Right ventricle myocardium superior (tissue), 1 donor: ENCODE measurements around the gene RGMA. TPM values are rescaled to one million over a fixed set of nuclear protein-coding genes. Genes with fewer than 3 reads are reported as not detected.
"Not testable (repeated sequence)": the region's sequence is repeated elsewhere in the genome, so short reads cannot be mapped to it uniquely, and the experiment has no call there.

Source experiments
- ATAC-seq: fragments of 200-7000 bp; cut with Tn5 transposase; one replicate; pipeline ENCODE4 v1.9.1; 2020; ENCODE audit warnings: mild to moderate bottlenecking; ENCODE audit not compliant: poor library complexity
- DNase-seq: peaks from one replicate; pipeline ENCODE4 v3.0.0-alpha.2; 2020
- intact Hi-C: fragments of 100-400 bp; cut with DNase I; formaldehyde crosslinking; loops from one replicate; pipeline ENCODE4 v1.11.2; 2022
- total RNA-seq: library from RNA; stranded (reverse); fragmentation: NEBNext Ultra II Directional; extraction: Animal tissue kit (Norgen Biotek cat#: 25700); gene quantifications from one replicate; pipeline ENCODE4 v1.2.1, GENCODE V29; 2021
- donor health status: DM: no; HTN: yes; CAD: no; lungs with severe emphysema.

The RGMA gene
- total RNA-seq, 1 donor from 2014 or later, result 25.0 TPM

DNA sequence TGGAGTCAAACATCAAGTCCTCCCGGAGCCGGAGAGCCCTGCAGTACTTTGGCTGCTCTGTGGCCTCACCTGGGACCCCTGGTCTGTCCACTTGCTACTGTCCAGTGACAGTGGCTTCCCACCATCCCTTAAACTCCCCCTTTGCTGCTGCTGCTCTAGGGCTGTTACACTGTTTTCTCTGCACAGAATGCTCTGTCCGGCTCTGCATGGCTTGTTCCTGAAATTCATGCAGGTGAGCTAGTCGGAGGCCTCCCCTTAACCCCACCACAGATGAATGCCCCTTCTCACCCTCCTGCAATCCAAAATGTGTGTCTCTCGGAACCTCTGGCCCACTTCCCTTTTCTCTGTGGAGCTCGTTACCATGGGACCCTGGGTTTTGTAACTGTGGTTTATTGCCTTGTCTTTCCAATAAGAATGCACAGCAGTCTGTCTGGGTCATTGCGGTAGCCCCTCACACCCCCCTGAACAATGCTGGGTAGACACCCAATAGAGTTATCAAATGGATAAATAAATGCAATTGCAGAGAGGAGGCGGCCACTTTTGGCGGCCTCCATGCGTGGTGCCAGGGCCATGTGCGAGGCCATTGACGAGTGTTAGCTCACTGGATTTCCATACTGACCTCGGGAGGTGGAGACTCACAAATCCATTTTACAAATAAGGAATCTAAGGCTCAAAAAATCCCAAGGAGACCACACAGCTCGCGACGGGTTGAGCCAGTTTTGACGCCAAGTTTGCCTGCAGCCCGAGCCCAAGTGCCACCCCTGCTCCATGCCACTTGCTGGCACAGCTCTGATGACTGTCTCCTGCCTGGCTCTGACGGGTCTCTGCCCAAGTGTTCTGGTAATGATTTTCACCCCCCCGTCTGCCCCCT lies 48.5 kb downstream of the RGMA start:
- ATAC-seq (no peak), DNase-seq (peak; percentile 29)
- intact Hi-C loops, result no loop called here

DNA sequence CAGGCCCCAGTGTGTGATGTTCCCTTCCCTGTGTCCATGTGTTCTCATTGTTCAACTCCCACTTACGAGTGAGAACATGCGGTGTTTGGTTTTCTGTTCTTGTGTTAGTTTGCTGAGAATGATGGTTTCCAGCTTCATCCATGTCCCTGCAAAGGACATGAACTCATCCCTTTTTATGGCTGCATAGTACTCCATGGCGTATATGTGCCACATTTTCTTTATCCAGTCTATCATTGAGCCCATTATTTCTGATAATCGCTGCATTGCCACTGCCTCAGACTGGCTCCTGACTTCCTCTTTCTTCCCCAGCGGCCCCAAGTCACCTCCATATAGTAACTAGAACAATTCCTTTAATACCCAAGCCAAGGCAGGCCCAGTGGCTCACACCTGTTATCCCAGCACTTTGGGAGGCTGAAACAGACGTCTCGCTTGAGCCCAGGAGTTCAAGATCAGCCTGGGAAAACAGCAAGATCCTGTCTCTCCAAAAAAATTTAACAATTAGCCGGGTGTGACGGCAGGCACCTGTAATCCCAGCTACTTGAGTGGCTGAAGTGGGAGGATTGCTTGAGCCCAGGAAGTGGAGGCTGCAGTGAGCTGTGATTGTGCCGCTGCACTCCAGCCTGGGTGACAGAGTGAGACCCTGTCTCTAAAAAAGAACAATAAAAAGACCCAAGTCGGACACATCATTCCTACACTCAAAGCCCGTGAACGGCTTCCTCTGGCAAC lies 49.3 kb downstream of the RGMA start:
- intact Hi-C loops, result loop anchor here (5.0 kb wide), 2 partner anchors 943 to 1083 kb away; no protein-coding TSS in a partner anchor
- DNase-seq, result peak; percentile 18
- ATAC-seq, result not testable (repeated sequence)

DNA sequence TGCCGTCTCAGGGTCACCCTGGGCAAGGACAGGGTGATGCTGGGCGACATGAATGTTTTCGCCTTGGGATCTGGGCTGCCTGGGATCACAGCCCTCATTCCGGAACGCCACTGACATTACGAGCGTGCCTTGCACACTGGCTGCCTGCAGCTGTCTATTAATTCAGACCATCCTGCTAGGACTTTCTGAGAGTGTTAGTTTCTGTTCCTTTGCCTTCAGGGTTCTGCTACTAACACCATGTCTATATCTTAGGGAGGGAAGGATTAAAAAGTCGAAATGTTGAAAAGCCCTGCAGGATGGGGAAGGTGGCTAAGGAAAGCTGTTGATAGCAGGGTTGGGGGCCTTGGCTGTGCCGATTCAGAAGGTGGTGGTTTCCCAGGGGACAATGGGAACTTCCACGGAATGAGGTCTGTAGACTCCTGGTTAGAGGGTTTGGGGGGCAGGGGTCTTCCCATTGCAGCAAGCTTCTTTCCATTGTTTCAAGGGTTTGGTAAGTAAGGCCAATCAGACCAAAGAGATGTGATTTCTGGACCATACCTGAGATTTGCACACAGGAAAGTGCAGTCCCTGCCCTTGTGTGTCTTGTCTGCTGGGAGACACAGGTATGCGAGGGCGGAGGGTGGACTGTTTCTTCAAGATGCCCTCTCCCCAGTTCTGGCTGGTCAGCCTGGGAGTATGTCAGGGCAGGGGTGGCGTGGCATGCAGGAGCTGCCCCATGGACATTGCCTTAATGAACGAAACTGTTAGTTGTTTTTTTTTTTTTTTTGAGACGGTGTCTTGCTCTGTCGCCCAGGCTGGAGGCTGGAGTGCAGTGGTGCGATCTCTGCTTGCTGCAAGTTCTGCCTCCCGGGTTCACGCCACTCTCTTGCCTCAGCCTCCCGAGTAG lies 50.9 kb downstream of the RGMA start:
- peak; percentile 36 for DNase-seq
- ATAC-seq, result no peak
- intact Hi-C loops, result loop anchor here (5.0 kb wide), 2 partner anchors 944 to 1084 kb away; no protein-coding TSS in a partner anchor

DNA sequence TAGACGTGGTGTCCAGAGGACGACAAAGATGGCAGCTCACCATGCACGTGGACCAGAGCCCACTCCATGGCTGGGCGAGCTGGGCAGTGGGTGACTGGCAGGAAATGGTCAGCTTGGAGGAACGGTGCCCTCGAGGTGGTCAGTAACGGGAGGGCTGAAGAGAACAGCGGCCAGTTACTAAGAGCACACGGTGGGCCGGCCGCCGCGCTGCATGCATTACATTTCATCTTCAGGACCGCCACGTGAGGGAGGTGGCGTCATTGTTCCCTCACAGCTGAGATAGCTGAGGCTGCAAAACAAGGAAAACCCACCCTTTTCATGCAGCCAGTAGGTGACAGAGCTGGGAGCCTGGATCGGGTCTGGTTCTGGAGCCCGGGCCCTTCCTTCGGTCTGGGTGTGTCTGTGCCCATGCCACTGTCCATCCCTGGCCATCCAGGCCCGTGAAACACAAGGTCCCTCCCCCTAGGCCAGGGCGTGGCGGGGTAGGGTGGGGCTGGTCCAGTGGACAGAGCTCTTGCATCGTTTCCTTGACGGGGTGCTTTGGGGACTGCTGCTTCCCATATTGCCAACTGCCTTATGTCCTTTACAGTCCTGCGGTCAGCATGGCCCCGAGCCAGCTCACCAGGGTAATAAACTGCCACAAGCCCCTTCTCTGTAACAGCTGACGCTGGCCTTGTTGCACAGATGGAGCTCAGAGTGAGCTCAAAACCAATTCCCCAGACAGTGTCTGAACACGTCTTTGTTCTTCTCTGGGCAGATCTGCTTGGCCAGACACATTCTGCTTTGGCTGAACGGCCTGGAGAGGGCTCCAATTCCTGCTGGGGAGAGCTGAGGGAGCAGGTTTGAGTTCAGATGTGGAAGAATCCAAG lies 51.8 kb downstream of the RGMA start:
- DNase-seq (peak; percentile 90), ATAC-seq (peak; percentile 79)
- intact Hi-C loops, result loop anchor here (5.0 kb wide), 2 partner anchors 945 to 1085 kb away; no protein-coding TSS in a partner anchor

DNA sequence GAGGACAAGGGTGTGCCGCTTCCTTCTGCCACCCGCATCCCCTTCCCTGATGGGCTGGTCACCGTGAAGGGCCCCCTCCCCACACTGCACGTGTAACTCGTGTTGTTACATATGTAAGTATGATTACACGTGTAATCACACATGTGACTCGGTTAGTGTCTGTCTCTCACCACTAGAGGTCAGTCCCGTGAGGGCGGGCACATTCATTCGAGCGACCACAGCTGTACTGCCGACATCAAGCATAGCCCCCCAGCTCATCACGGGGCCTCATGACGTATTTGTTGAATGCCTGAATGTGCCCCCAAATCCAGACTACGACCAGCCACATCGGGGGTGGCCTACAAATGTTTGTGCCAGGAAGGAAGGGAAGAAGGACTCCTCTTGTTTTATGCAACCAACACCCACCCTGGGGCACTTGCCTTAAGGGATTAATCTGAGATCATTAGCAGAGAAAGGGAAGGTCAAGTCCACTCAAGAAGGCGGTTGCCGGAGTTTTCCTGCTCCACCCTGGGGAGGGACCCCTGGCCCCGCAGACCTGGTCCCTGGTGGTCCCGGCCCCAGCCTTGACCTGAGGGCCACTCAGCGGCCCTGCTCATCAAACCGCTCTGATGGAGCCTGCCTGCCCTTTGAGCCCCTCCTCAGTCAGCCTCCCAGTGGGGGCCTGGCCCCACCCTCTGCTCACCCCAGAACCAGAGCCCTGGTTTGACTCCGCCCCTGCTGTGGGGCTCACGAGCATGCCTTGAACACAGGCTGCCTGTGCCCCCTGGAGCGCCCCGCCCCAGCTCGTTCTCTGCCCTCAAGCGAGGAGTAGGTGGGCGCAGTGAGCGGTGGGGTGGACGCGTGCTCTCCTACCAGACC lies 52.8 kb downstream of the RGMA start:
- intact Hi-C loops, result loop anchor here (5.0 kb wide), 2 partner anchors 946 to 1086 kb away; no protein-coding TSS in a partner anchor
- DNase-seq (peak; percentile 57), ATAC-seq (peak; percentile 46)

DNA sequence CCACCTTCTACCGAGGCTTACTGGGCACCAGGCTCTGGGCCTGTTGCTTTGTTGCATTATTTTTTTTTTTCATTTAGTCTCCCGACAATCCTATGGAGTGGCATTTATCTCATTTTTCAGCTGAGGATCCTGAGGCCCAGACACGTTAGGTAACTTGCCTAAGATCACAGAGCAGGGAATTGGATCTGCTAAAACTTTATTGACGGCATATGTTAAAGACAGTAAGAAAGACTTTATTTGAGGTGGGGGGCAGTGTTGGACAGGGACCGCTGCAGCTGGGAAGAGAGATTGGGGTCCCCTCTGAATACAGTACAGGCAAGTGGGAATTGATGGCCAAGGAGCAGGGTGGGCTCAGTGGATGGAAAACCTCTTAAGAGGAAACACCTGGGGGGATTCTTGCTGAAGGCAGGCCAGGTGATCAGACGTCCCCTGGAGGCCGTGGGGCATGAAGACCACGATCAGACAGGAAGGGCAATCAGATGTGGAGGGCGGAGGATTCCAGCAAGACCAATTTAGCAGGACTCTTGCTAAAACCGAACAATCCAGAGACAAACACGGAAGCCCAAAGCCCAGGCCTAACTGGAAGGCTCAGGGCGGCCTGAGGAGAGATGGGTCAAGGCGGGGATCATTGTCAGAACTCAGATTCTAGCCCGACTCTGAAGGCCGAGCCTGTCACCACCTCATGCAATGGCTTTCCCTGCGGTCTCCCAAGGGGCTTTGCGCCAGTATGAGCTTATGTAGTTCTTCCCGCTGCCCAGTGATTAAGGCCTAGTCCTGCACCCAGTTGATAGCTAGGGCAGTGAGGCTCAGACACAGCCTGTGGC lies 53.7 kb downstream of the RGMA start:
- ATAC-seq (no peak), DNase-seq (peak; percentile 17)
- intact Hi-C loops, result loop anchor here (5.0 kb wide), 2 partner anchors 947 to 1087 kb away; no protein-coding TSS in a partner anchor

DNA sequence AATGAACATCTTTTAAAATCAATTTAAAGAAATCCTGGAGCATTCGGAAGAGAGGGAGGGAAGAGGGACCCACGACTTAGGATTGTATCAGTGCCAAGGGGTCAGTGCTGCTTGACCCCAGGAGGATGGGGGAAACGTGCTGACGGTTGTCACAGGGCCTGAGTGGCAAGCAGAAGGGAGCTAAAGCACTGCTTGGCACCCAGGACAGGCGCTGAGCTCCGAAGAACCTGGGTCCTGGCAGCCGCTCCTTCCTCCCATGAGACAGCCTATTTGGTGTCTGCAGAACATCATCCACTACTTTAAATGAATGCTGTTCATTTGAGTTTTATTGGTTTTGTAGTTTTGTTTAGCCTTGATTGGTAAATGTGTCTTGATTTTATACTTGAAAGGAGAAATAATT lies 54.5 kb downstream of the RGMA start:
- DNase-seq, result peak; percentile 18
- intact Hi-C loops, result no loop called here
- no peak for ATAC-seq

DNA sequence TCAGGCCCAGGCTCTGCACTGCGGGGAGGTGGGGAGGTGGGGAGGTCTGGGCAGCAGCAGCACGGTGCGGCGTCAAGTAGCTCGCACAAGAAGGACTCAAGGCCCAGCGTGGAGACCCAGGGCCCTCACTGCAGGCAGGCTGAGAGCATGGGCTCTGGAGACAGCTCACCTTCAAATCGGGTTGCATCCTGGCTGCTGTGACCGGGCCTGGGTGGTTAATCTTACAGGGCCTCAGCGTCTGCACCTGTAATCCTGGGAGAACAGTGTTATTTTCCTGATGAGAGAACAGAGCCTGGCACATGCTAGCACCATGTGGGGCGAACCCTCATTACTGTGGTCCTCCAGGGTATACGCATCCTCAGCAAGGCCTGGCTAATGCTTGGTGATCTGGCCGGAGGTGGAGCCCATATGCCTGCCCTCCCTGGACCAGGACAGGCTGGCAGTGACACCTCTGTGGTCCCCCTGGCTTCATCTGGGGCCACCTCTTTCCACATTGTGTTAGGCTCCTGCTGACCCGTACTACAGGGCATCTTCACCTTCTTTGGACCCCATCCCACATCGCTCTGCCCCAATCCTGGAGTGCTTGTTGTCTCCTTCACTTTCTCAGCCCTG lies 55.5 kb downstream of the RGMA start:
- intact Hi-C loops, result no loop called here
- no peak for ATAC-seq
- peak; percentile 18 for DNase-seq

DNA sequence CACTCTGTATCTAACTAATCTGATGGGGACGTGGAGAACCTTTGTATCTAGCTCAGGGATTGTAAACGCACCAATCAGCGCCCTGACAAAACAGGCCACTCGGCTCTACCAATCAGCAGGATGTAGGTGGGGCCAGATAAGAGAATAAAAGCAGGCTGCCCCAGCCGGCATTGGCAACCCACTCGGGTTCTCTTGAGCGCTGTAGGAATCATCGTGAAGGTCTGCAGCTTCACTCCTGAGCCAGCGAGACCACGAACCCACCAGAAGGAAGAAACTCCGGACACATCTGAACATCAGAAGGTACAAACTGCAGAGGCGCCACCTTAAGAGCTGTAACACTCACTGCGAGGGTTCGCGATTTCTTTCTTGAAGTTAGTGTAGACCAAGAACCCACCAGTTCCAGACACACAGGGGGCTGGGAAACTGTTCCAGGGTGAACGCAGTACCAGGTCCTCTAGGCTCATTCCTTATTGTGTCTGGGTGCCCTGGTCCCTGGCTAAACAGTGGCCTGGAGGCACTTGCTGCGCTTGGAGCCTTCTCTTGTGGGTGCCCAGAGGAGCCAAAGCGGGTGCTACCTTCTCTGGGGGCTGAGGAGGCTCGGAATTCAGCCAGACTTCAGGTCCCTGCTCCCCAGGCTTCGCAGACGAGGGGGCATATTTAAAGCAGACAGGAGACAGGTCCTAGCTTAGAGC lies 56.4 kb downstream of the RGMA start:
- peak; percentile 10 for DNase-seq
- intact Hi-C loops, ATAC-seq: not testable (repeated sequence)

DNA sequence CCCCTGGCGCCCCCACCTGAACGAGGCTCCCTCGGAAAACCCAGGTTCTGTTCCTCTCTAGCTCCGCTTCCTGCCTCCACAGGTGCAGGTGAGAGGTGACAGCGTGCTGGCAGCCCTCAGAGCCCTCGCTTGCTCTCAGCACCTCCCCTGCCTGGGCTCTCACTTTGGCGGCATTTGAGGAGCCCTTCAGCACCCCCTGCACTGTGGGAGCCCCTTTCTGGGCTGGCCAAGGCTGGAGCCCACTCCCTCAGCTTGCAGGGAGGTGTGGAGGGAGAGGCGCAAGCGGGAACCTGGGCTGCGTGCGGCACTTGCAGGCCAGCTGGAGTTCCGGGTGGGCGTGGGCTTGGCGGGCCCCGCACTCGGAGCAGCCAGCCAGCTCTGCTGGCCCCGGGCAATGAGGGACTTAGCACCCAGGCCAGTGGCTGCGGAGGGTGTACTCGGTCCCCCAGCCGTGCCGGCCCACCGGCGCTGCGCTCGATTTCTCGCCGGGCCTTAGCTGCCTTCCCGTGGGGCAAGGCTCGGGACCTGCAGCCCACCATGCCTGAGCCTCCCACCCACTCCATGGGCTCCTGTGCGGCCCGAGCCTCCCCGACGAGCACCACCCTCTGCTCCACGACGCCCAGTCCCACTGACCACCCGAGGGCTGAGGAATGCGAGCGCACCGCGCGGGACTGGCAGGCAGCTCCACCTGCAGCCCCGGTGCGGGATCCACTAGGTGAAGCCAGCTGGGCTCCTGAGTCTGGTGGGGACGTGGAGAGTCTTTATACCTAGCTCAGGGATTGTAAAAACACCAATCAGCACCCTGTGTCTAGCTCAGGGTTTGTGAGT lies 57.2 kb downstream of the RGMA start:
- ATAC-seq, intact Hi-C loops, DNase-seq: not testable (repeated sequence)

DNA sequence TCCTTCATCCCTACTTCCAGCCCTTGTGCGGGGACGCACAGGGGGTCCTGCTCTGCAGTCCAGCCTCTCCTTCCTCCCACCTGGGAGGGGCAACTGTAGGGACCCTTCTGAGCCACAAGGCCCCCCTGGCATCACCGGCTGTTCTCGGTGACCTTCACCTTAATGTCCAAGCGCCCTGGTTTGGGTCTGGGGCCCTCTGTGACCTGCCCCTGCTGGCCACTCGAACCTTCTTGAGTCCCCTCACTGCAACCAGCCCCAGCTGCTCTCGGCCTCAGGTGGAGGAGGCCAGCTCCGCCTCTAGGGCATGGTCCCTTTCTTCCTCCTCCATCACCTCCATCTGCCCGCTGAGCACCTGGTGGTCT lies 57.9 kb downstream of the RGMA start:
- no peak for ATAC-seq
- intact Hi-C loops, result no loop called here
- no peak for DNase-seq

DNA sequence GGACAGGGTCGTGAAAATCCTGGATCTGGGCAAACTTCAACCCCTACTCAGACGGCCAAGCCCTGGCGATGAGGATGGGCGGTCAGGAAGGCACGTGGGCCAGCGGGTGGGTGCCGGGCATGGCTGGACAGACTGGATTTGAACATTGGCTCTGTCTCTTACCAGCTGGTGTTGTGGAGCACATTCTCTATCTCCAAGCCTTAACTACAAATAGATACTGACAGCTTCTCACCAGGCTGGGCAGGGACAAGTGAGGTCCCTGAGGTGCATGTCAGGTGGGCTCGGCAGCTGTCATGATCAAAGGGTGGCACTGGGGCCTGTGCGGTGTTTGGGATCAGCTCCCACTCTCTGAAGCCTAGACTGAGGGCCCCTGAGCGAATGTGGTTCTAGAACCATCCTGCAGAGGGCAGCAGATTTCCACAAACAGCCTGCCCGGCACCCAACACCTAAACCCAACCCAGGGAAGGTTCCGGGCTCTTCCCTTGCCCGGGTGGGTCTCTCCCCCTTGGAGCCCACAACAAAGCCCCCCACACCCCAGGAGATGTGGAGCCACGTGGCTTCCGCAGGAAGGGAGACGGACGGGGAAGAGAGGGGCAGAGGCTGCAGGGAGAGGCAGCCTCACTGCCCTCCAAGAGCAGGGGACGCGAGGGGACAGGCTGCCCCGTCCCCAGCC lies 58.4 kb downstream of the RGMA start:
- ATAC-seq (peak; percentile 69), DNase-seq (peak; percentile 78)
- intact Hi-C loops, result no loop called here

DNA sequence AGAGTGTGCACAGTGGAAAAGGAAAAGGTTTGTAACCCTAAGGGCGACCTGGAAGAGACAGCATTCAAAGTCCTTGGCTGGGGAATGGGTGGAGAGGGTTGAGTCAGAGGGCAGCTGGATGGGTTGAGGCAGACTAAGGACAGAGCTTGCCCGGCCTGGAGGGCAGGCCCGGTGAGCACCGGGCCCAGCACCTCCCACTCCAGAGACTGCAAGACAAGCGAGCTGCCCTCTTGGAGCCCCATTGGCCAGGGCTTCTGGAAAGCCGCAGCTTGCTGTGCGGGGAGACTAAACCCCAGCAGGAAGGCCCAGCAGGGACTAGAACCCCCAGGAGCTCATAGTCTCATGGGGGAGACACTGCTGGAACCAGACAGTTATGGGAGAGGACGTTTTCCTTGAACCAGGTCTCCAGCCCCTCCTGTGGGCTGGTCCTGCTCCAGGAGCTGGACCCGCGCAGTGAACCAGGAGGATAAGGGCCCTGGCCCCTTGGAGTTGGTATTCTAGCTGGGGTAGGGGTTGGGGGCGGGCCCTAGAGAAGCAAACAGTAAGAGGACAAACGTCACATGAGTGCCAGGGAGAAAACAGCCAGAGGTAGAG lies 59.1 kb downstream of the RGMA start:
- DNase-seq, result no peak
- peak; percentile 17 for ATAC-seq
- intact Hi-C loops, result no loop called here
